GM20000 (cell line): ENCODE measurements around the gene ABR.
"Not testable (repeated sequence)": the region's sequence is repeated elsewhere in the genome, so short reads cannot be mapped to it uniquely, and the experiment has no call there.

Source experiments
- DNase-seq: peaks from one replicate; pipeline ENCODE4 v3.0.0; 2012; ENCODE audit warnings: low spot score
- TF ChIP-seq, protein P1 (sequence below): IDR thresholded peaks from 2 replicates; pipeline ENCODE4 v1.5.1; 2012; ENCODE audit warnings: mild to moderate bottlenecking, control low read depth; ENCODE audit errors: extremely low read depth, missing control alignments

Gene ABR

DNA sequence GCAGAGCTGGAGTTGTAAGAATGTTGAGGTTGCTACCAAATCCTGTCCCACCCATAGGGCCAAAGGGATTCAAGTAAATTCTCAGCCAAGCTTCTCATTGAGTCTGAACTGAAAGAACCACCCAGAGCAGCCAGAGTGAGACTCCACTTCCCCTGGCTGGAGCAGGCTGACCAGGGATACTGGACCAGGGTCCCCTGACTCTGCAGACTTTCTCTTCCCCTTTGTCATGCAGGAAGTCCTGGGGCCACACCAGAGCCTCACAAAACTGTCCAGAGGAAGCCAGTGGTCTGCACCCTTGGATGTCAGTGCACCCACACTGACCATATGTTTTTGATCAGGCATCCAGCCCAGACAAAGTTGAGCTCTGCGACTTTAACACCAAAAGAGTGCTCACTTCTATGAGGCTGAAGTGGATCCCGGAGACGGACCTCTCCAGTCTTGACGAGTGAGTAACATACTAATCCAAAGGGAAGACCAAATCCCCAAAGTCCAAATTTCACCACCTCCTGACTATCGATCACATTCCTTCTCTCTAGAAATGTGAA is 204.3 kb downstream of the ABR start:
- no peak for DNase-seq
- TF ChIP-seq, protein P1, sequence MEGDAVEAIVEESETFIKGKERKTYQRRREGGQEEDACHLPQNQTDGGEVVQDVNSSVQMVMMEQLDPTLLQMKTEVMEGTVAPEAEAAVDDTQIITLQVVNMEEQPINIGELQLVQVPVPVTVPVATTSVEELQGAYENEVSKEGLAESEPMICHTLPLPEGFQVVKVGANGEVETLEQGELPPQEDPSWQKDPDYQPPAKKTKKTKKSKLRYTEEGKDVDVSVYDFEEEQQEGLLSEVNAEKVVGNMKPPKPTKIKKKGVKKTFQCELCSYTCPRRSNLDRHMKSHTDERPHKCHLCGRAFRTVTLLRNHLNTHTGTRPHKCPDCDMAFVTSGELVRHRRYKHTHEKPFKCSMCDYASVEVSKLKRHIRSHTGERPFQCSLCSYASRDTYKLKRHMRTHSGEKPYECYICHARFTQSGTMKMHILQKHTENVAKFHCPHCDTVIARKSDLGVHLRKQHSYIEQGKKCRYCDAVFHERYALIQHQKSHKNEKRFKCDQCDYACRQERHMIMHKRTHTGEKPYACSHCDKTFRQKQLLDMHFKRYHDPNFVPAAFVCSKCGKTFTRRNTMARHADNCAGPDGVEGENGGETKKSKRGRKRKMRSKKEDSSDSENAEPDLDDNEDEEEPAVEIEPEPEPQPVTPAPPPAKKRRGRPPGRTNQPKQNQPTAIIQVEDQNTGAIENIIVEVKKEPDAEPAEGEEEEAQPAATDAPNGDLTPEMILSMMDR, result no peak

DNA sequence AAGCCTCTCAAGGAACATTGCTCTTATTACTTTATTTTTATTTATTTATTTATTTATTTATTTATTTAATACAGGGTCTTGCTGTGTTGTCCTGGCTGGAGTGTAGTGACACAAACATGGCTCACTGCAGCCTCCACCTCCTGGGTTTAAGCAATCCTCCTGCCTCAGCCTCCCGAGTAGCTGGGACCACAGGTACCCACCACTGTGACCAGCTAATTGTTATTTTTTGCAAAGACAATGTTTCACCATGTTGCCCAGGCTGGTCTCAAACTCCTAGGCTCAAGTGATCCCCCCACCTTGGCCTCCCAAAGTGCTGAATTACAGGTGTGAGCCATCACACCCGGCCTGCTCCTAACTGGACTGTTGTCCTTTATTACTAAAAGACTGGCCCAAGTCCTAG is 205.0 kb downstream of the ABR start:
- DNase-seq, result not testable (repeated sequence)

GRCh38 chr17:973053-973452 is 206.7 kb downstream of the ABR start:
- TF ChIP-seq, protein P1, result no peak
- no peak for DNase-seq

- DNase-seq, result not testable (repeated sequence)
Observed at GRCh38 chr17:971861-972260, 207.9 kb downstream of the ABR start.

DNA sequence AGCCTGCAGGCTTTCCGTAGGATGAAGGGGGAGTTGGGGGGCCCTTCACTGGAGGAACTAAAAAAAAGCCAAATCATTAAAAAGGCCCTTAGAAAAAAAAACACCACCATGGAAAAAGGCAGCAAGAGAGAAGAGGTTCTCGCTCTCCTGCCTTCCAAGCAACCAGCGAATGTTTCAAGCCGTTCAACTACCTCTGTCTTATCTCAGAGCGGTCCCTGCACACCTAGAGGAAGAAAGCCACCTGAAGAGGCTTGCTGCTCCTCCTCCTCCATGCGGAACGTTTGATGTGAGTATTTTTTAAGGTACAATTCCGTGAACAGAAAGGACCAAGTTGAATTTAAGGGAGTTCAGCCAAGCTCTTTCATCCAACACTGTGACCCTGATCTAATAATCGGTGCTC is 209.4 kb downstream of the ABR start:
- TF ChIP-seq, protein P1, result no peak
- no peak for DNase-seq

DNA sequence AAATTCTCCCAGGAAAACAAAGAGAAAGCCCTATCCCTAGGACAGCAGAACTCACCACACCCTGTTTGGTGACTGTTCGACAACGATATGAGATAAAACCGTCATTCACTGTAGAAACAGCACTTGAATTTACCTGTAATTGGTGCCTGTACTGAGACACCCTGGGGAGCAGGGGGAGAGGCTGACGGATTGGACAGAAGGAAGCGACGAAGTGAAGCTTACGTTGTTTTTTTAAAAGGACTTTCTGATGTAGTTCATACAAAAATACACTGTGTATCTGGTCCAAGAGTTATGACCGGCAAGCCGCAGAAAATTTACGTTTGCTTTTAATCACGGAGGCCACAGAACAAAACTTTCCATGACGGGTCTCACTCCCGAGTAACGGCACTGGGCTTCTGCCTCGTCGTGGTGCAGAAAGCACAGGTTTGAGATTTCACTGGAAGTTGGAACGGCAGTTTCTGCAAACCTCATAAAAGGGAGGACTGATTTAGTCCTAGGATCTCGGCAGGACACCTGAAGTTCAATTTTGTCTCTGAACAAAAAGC is 209.9 kb downstream of the ABR start:
- TF ChIP-seq, protein P1, result no peak
- DNase-seq, result no peak

DNA sequence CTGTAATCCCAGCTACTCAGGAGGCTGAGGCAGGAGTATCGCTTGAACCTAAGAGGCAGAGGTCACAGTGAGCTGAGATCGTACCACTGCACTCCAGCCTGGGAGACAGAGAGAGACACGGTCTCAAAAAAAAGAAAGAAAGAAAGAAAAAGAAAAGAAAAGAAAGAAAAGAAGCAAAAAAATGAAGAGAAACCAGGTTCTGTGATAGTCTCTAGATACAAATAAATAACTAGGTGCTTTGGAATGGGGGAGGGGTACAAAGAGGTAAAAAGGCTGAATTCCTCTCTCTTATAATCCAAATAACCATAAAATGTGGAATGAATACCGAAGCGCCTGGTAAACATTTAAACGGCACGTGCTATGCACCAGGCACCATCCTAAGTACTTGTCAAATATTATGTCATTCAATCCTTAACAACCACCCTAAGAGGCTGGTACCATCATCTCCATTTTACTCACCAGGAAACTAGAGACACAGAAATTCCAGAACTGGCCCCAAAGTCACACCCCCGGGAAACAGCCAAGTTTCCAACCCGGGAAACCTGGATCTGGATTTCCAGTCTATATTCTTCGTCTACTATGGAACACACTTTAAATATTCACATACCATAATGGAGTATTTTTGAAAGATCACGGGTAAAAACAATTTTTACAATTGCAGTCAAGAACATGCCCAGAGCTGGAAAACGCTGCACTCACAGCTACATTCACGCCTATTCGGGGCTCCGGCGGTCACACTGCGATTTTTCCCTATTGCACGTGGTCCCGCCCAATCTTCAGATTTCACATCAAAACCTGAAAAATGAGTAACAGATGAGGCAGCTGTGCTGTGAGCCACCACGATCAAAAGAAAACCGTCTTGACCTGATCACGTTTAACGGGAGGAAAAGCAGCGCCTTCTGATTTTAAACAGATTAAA is 210.7 kb downstream of the ABR start:
- TF ChIP-seq, protein P1, result no peak
- DNase-seq, result no peak

DNA sequence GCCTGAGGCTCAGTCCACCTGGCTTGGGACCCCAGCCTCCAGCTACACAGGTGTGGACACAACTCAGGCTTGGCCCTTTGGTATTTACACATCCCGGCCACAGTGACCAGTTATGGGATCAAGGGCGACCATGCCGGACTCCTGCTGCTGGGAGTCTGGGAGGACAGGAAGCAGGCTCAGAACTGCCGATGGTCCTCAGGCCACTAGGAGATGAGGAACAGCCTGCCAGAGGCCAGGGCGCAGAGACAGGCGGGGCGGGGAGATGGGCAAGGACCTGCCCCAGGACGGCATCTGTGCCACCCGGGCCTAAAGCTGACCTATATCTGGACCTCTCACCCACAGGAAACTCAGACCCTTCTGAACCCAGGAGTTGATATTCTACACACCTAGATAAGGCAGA is 212.7 kb downstream of the ABR start:
- TF ChIP-seq, protein P1, result no peak
- DNase-seq, result no peak
